NB4 (cell line): ENCODE data around the gene PIAS1.

ENCODE experiments used
- DNase-seq: peaks from one replicate; pipeline ENCODE4 v3.0.0; 2010; ENCODE audit warnings: low read depth
- H3K4me3 ChIP-seq: one replicate; pipeline ENCODE4 v1.5.1; 2011; ENCODE audit warnings: mild to moderate bottlenecking, low read depth, low read length, moderate library complexity
- CTCF ChIP-seq: IDR thresholded peaks from one replicate; pipeline ENCODE4 v1.5.1; 2012; ENCODE audit warnings: low read depth, low read length
- MAX ChIP-seq: IDR thresholded peaks from 2 replicates; pipeline ENCODE4 v1.6.1; 2011; ENCODE audit warnings: low read depth, low read length
- MYC ChIP-seq: IDR thresholded peaks from 2 replicates; pipeline ENCODE4 v1.6.1; 2011; ENCODE audit warnings: low read depth, low read length
- POLR2A ChIP-seq: IDR thresholded peaks from 2 replicates; pipeline ENCODE4 v1.6.1; 2011; ENCODE audit warnings: mild to moderate bottlenecking; ENCODE audit not compliant: insufficient read length; ENCODE audit errors: extremely low read depth

The PIAS1 gene

GRCh38 chr15:68124700-68125099 is 70.6 kb downstream of the PIAS1 start:
- TF ChIP-seq MYC, result no peak
- H3K4me3 ChIP-seq, result no peak overlapping the region
- no peak for DNase-seq

GRCh38 chr15:68126396-68126795 is 72.3 kb downstream of the PIAS1 start:
- no peak for TF ChIP-seq POLR2A
- no peak for TF ChIP-seq MAX
- no peak for TF ChIP-seq MYC
- TF ChIP-seq CTCF, result no peak
- no peak for DNase-seq

GRCh38 chr15:68129072-68129471 is 75.0 kb downstream of the PIAS1 start:
- no peak overlapping the region for H3K4me3 ChIP-seq
- no peak for DNase-seq

More at GRCh38 chr15:68126396-68126795, 72.3 kb downstream of the PIAS1 start:
- no peak overlapping the region for H3K4me3 ChIP-seq

GRCh38 chr15:68130851-68131250 is 76.7 kb downstream of the PIAS1 start:
- no peak overlapping the region for H3K4me3 ChIP-seq
- TF ChIP-seq MAX (no peak), MYC (no peak), CTCF (no peak), POLR2A (no peak)
- no peak for DNase-seq

More at GRCh38 chr15:68129072-68129471, 75.0 kb downstream of the PIAS1 start:
- TF ChIP-seq CTCF, result no peak
- no peak for TF ChIP-seq MYC
- no peak for TF ChIP-seq POLR2A
- no peak for TF ChIP-seq MAX

- TF ChIP-seq POLR2A (no peak), MAX (no peak), MYC (no peak), CTCF (no peak)
- no peak for DNase-seq
- H3K4me3 ChIP-seq, result no peak overlapping the region
Measured at GRCh38 chr15:68137096-68137495, 83.0 kb downstream of the PIAS1 start.

GRCh38 chr15:68143129-68143528 is 89.0 kb downstream of the PIAS1 start:
- DNase-seq, result no peak
- TF ChIP-seq MYC (no peak), POLR2A (no peak), MAX (no peak), CTCF (no peak)
- H3K4me3 ChIP-seq, result no peak overlapping the region
